SH-SY5Y (cell line): ENCODE results near the gene SPC25.

Source experiments
- GATA2 ChIP-seq: IDR thresholded peaks from 2 replicates; pipeline ENCODE4 v1.6.1; 2011; ENCODE audit warnings: mild to moderate bottlenecking, low read depth, low read length
- GATA3 ChIP-seq: IDR thresholded peaks from 2 replicates; pipeline ENCODE4 v1.6.1; 2011; ENCODE audit warnings: low read depth, mild to moderate bottlenecking, low read length, moderate library complexity

DNA sequence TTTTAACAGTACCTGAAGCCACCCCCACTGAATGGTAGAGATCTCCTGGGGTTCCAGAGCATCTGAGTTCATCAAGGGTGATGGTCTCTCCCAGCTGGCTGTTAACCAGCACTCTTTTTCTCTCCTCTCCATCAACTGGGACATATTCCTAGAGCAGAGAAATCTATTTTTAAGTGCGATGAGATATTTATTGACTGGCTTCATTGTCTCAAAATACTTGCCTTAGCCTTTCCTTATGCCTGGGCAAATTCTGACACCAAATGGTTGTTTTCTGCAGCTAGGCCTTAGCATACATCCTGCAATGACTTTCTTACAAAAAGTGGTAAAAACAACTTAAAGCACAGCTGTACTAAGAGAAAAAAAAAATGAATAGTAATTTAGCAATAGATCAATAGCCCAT, 68.2 kb downstream of the SPC25 start:
- TF ChIP-seq GATA3 (no peak), GATA2 (no peak)
